CD14-positive monocyte (primary cell): ENCODE measurements around the gene DNAJC19. TPM values are rescaled to one million over a fixed set of nuclear protein-coding genes. Genes with fewer than 3 reads are reported as not detected.

ENCODE experiments used
- DNase-seq, 3 donors: peaks; one replicate each; pipeline ENCODE4 v3.0.0-alpha.2; 2011 to 2022
- H2AFZ ChIP-seq: 2 replicates; pipeline ENCODE4 v1.6.0; 2012; ENCODE audit warnings: mild to moderate bottlenecking, low read depth, low read length, inconsistent platforms; ENCODE audit not compliant: insufficient read depth, poor library complexity, severe bottlenecking
- H3K27ac ChIP-seq, 2 donors: 1 replicate in 1 of 2; 2 replicates in 1 of 2; pipeline ENCODE4 v1.5.1; 2012 to 2013; ENCODE audit warnings: low read length in 2 of 2, control low read depth in 1 of 2, inconsistent platforms in 1 of 2, low read depth in 1 of 2, mild to moderate bottlenecking in 1 of 2
- H3K27me3 ChIP-seq, 2 donors: one replicate each; pipeline versions ENCODE4 v1.6.0 to v1.6.1; 2011 to 2013; ENCODE audit warnings: low read length in 2 of 2; ENCODE audit not compliant: control insufficient read depth in 2 of 2, insufficient read depth in 2 of 2
- H3K36me3 ChIP-seq, 2 donors: replicated peaks in 1 of 2; 1 replicate in 1 of 2; 2 replicates in 1 of 2; pipeline versions ENCODE4 v1.5.1 to v1.6.1; 2012 to 2013; ENCODE audit warnings: low read length in 2 of 2, control low read depth in 1 of 2, inconsistent platforms in 1 of 2, mild to moderate bottlenecking in 1 of 2; ENCODE audit not compliant: insufficient read depth in 2 of 2, control insufficient read depth in 1 of 2
- H3K4me1 ChIP-seq, 2 donors: 1 replicate in 1 of 2; 2 replicates in 1 of 2; pipeline versions ENCODE4 v1.5.1 to v1.6.1; 2012 to 2013; ENCODE audit warnings: low read length in 2 of 2, control low read depth in 1 of 2, inconsistent platforms in 1 of 2, mild to moderate bottlenecking in 1 of 2, moderate library complexity in 1 of 2; ENCODE audit not compliant: insufficient read depth in 2 of 2, control insufficient read depth in 1 of 2
- H3K4me2 ChIP-seq: replicated peaks from 2 replicates; pipeline ENCODE3; 2012; ENCODE audit warnings: low read length, moderate library complexity, mild to moderate bottlenecking; ENCODE audit not compliant: poor library complexity, severe bottlenecking; ENCODE audit errors: extremely low read depth
- H3K4me3 ChIP-seq, 3 experiments: fragments of 200-600 bp in 1 of 3; sonication (generic) in 1 of 3; replicated peaks in 1 of 3; 1 replicate in 2 of 3; 2 replicates in 1 of 3; pipeline ENCODE4 v1.5.1; 2011 to 2013; ENCODE audit warnings: low read length in 3 of 3, mild to moderate bottlenecking in 3 of 3, control low read depth in 2 of 3, low read depth in 2 of 3, inconsistent platforms in 1 of 3, moderate library complexity in 1 of 3
- H3K79me2 ChIP-seq: 2 replicates; pipeline ENCODE4 v1.6.0; 2012; ENCODE audit warnings: mild to moderate bottlenecking, control low read depth, inconsistent platforms, low read length, moderate library complexity; ENCODE audit not compliant: insufficient read depth
- H3K9ac ChIP-seq: 2 replicates; pipeline ENCODE4 v1.6.0; 2017; ENCODE audit warnings: low read length, mild to moderate bottlenecking; ENCODE audit not compliant: insufficient read depth, poor library complexity, severe bottlenecking
- H3K9me3 ChIP-seq, 2 donors: replicated peaks in 1 of 2; 1 replicate in 1 of 2; 2 replicates in 1 of 2; pipeline versions ENCODE4 v1.5.1 to v1.6.1; 2012 to 2013; ENCODE audit warnings: low read length in 2 of 2, control low read depth in 1 of 2; ENCODE audit not compliant: control insufficient read depth in 1 of 2, insufficient read depth in 1 of 2
- H4K20me1 ChIP-seq: 2 replicates; pipeline ENCODE4 v1.6.0; 2012; ENCODE audit warnings: mild to moderate bottlenecking, low read length, control low read depth, moderate library complexity; ENCODE audit not compliant: insufficient read depth
- H3K27ac Mint-ChIP-seq, 7 donors: one replicate each; pipeline ENCODE4 v1.8.0; 2020; ENCODE audit warnings: mild to moderate bottlenecking in 7 of 7, mixed read lengths in 7 of 7, moderate library complexity in 6 of 7, inconsistent platforms in 2 of 7
- H3K27me3 Mint-ChIP-seq, 3 donors: one replicate each; pipeline ENCODE4 v1.8.0; 2021 to 2022; ENCODE audit warnings: low read depth in 3 of 3, mild to moderate bottlenecking in 3 of 3, mixed read lengths in 3 of 3, moderate library complexity in 3 of 3, inconsistent platforms in 1 of 3
- H3K36me3 Mint-ChIP-seq, 2 donors: one replicate each; pipeline ENCODE4 v1.8.0; 2020; ENCODE audit warnings: mixed read lengths in 2 of 2, inconsistent platforms in 1 of 2, mild to moderate bottlenecking in 1 of 2
- H3K4me1 Mint-ChIP-seq: one replicate; pipeline ENCODE4 v1.8.0; 2020; ENCODE audit warnings: mild to moderate bottlenecking, mixed read lengths
- H3K4me3 Mint-ChIP-seq, 2 donors: one replicate each; pipeline ENCODE4 v1.8.0; 2020; ENCODE audit warnings: mild to moderate bottlenecking in 2 of 2, mixed read lengths in 2 of 2, moderate library complexity in 1 of 2
- H3K9me3 Mint-ChIP-seq, 7 donors: one replicate each; pipeline ENCODE4 v1.8.0; 2020 to 2022; ENCODE audit warnings: mixed read lengths in 7 of 7, mild to moderate bottlenecking in 6 of 7, moderate library complexity in 6 of 7, inconsistent platforms in 2 of 7
- WGBS: methylation state at CpG from one replicate; pipeline ENCODE4 v1.1.5; 2013; ENCODE audit warnings: missing lambda C conversion rate; ENCODE audit not compliant: insufficient coverage; 5-methylcytosine and 5-hydroxymethylcytosine counted together
- intact Hi-C, 2 donors: fragments of 100-400 bp; cut with micrococcal nuclease; formaldehyde crosslinking; loops; one replicate each; pipeline versions ENCODE4 v1.15.0 to v1.15.1; 2023
- polyA plus RNA-seq, 3 donors: library from polyadenylated mRNA; depleted of rRNA in 1 of 3; unstranded in 2 of 3; stranded (reverse) in 1 of 3; fragments of 300-500 nt in 2 of 3; fragments of >200 nt in 1 of 3; fragmentation: Illumina TruSeq in 2 of 3; gene quantifications; 1 replicate in 2 of 3; 2 replicates in 1 of 3; pipeline ENCODE4 v1.2.3, GENCODE V29; 2012 to 2021
- TF ChIP-seq, protein P1 (sequence below): fragments of 200-600 bp; IDR thresholded peaks from one replicate; pipeline ENCODE4 v1.8.0; 2022; ENCODE audit warnings: antibody characterized with exemption, mild to moderate bottlenecking

Gene DNAJC19
- polyA plus RNA-seq, 3 donors = 10.7 to 44.7 (median 44.0) TPM

DNA sequence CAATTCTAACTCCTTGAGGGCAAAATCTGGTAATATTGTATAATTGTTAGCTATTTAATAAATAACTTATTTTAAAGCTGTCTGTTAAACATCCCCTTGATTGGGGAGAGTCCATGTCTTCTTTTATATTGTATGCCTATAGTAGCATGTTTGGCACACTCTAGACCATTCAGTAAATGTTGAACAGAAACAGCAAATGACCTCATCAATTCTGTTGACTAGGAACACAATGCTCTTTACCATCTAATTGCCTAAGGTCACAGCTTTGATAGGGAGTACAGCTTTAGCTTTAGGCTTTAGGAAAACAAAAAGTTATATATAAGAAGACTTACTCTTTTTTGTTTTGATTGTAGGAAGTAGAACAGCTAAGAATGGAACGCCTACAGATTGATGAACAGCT, 27.0 kb downstream of the DNAJC19 start:
- no peak overlapping the region for H3K9ac ChIP-seq
- no peak overlapping the region for H3K4me2 ChIP-seq
- Mint-ChIP-seq H3K36me3 (peaks cover 61 to 80% of the 10 kb centered on the region in 2 donors), H3K9me3 (no peaks in the 10 kb centered on the region), H3K27me3 (peaks cover 0 to 2% (median 0%) of the 10 kb centered on the region in 3 donors), H3K4me3 (no peak overlapping the region), H3K4me1 (no peaks in the 10 kb centered on the region), H3K27ac (no peak overlapping the region)
- no peaks in the 10 kb centered on the region for H4K20me1 ChIP-seq
- H3K9me3 ChIP-seq = no peaks in the 10 kb centered on the region
- WGBS = no CpG with 5 or more reads among the region's 1 CpG
- H3K36me3 ChIP-seq = peaks cover 84 to 99% of the 10 kb centered on the region in 2 donors
- TF ChIP-seq, protein P1, sequence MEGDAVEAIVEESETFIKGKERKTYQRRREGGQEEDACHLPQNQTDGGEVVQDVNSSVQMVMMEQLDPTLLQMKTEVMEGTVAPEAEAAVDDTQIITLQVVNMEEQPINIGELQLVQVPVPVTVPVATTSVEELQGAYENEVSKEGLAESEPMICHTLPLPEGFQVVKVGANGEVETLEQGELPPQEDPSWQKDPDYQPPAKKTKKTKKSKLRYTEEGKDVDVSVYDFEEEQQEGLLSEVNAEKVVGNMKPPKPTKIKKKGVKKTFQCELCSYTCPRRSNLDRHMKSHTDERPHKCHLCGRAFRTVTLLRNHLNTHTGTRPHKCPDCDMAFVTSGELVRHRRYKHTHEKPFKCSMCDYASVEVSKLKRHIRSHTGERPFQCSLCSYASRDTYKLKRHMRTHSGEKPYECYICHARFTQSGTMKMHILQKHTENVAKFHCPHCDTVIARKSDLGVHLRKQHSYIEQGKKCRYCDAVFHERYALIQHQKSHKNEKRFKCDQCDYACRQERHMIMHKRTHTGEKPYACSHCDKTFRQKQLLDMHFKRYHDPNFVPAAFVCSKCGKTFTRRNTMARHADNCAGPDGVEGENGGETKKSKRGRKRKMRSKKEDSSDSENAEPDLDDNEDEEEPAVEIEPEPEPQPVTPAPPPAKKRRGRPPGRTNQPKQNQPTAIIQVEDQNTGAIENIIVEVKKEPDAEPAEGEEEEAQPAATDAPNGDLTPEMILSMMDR = no peak
- no peaks in the 10 kb centered on the region for H3K79me2 ChIP-seq
- H3K27me3 ChIP-seq = no peaks in the 10 kb centered on the region
- no peak overlapping the region for H3K27ac ChIP-seq
- no peak overlapping the region for H2AFZ ChIP-seq
- no peaks in the 10 kb centered on the region for H3K4me1 ChIP-seq
- intact Hi-C loops = no loop called here
- DNase-seq = no peak
- no peak overlapping the region for H3K4me3 ChIP-seq

DNA sequence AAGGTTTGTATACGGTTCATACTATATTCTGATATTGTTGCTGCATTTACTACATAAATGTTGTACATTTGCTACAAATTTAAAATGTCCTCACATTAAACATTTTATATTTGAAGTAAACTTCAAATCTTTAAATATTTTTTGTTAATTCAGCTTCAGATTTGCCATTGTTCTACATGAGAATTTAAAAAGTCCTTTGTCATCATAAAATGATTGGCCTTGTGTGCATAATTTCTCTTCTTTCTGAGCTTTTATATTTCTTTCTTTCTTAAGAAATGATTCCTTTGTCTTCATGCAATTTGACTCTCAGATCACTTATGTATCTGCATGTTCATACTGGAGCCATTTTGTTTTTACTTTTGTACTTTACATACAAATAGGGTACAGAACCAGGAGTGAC, 28.0 kb downstream of the DNAJC19 start:
- Histone ChIP-seq H4K20me1 (no peaks in the 10 kb centered on the region), H3K9ac (no peak overlapping the region), H3K4me1 (no peaks in the 10 kb centered on the region), H3K27me3 (no peaks in the 10 kb centered on the region), H3K79me2 (no peaks in the 10 kb centered on the region), H3K36me3 (peaks cover 84 to 99% of the 10 kb centered on the region in 2 donors), H2AFZ (no peak overlapping the region), H3K27ac (no peak overlapping the region), H3K4me3 (no peak overlapping the region), H3K9me3 (no peaks in the 10 kb centered on the region), H3K4me2 (no peak overlapping the region)
- no peak overlapping the region for H3K27ac Mint-ChIP-seq
- intact Hi-C loops = no loop called here
- no peak overlapping the region for H3K4me3 Mint-ChIP-seq
- TF ChIP-seq, protein P1 = no peak
- no peak for DNase-seq
- peaks cover 61 to 80% of the 10 kb centered on the region in 2 donors for H3K36me3 Mint-ChIP-seq
- H3K27me3 Mint-ChIP-seq = peaks cover 0 to 2% (median 0%) of the 10 kb centered on the region in 3 donors
- H3K9me3 Mint-ChIP-seq = no peaks in the 10 kb centered on the region
- no peaks in the 10 kb centered on the region for H3K4me1 Mint-ChIP-seq
- WGBS = no CpG with 5 or more reads among the region's 1 CpG
